Transverse colon (tissue), 4 donors: ENCODE measurements around the gene KCNE5.

ENCODE experiments used
- EP300 ChIP-seq: sonication (generic); formaldehyde crosslinking; IDR thresholded peaks from one replicate; pipeline ENCODE4 v1.6.1; 2017; ENCODE audit warnings: antibody characterized with exemption, low read depth
- POLR2A ChIP-seq: fragments of 450-650 bp; IDR thresholded peaks from one replicate; pipeline ENCODE4 v1.6.1; 2016; ENCODE audit warnings: antibody characterized with exemption, mild to moderate bottlenecking, moderate library complexity
- POLR2AphosphoS5 ChIP-seq, 3 donors: sonication (generic); formaldehyde crosslinking; IDR thresholded peaks; one replicate each; pipeline ENCODE4 v1.6.1; 2016; ENCODE audit warnings: antibody characterized with exemption in 3 of 3
- TF ChIP-seq, protein P1 (sequence below), 5 experiments: fragments of 200-600 bp in 3 of 5; fragments of 450-650 bp in 2 of 5; sonication (generic) in 3 of 5; IDR thresholded peaks; 1 replicate in 2 of 5; 2 replicates in 3 of 5; pipeline ENCODE4 v1.5.1; 2016 to 2017; ENCODE audit warnings: antibody characterized with exemption in 5 of 5, inconsistent platforms in 3 of 5, mild to moderate bottlenecking in 2 of 5, moderate library complexity in 1 of 5

DNA sequence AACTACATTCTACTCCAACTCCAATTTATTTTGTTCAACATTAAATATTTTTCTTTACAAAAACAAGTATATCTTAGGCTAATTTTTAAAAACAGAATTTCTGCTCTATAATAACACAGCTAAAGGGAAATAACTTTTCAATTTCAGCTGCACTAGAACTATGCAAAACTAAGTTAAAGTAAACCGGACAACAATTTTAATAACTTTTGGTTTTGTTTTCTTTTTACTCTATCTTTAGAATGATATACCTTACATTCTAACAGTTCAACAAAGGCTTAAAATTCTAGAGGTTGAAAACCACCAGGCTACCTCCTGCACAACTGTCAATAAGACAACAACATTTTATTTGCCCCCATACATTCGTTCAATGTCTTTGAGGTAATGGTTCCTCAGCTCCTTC lies 18.7 kb upstream of the KCNE5 start:
- no peak for TF ChIP-seq EP300
- TF ChIP-seq, protein P1, sequence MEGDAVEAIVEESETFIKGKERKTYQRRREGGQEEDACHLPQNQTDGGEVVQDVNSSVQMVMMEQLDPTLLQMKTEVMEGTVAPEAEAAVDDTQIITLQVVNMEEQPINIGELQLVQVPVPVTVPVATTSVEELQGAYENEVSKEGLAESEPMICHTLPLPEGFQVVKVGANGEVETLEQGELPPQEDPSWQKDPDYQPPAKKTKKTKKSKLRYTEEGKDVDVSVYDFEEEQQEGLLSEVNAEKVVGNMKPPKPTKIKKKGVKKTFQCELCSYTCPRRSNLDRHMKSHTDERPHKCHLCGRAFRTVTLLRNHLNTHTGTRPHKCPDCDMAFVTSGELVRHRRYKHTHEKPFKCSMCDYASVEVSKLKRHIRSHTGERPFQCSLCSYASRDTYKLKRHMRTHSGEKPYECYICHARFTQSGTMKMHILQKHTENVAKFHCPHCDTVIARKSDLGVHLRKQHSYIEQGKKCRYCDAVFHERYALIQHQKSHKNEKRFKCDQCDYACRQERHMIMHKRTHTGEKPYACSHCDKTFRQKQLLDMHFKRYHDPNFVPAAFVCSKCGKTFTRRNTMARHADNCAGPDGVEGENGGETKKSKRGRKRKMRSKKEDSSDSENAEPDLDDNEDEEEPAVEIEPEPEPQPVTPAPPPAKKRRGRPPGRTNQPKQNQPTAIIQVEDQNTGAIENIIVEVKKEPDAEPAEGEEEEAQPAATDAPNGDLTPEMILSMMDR (IDR thresholded peaks at IDR 0.05) = no peak
- TF ChIP-seq POLR2A = no peak
- no peak for TF ChIP-seq POLR2AphosphoS5 (IDR thresholded peaks at IDR 0.05)
